Right lobe of liver (tissue), 4 donors: ENCODE measurements around the gene RASSF4.

Experiments used
- CTCF ChIP-seq, 4 donors: fragments of 200-600 bp in 3 of 4; fragments of 450-650 bp in 1 of 4; IDR thresholded peaks; one replicate each; pipeline versions ENCODE4 v1.5.1 to v1.8.0; 2016 to 2022; ENCODE audit warnings: antibody characterized with exemption in 4 of 4, mild to moderate bottlenecking in 2 of 4
- POLR2A ChIP-seq: fragments of 450-650 bp; IDR thresholded peaks from one replicate; pipeline ENCODE4 v1.6.1; 2017; ENCODE audit warnings: antibody characterized with exemption, mild to moderate bottlenecking
- donor health status: DM: no; HTN: no; CAD: no.
- donor health status: DM: no; HTN: no; CAD: no.
- donor health status: DM: no; HTN: yes; CAD: no.

GRCh38 chr10:44920252-44920651 is 39.4 kb upstream of the RASSF4 start:
- no peak for TF ChIP-seq CTCF (IDR thresholded peaks at IDR 0.05)
- TF ChIP-seq POLR2A, result no peak
